ENCODE data around the gene SYNE1. TPM values are rescaled to one million over a fixed set of nuclear protein-coding genes. Genes with fewer than 3 reads are reported as not detected.
A peak's percentile ranks its signal among the peaks of the same experiment; 100 is the strongest.

SYNE1 gene
- polyA plus RNA-seq, 6 donors from 2014 or later: 24.1 to 50.3 (median 30.9) TPM

- H3K4me1 Mint-ChIP-seq: no peaks in the 10 kb centered on the region
- no peak for ATAC-seq (ENCODE audit: low read depth in 2 of 2)
- no peaks in the 10 kb centered on the region for H3K27me3 Mint-ChIP-seq
- no peaks in the 10 kb centered on the region for H3K9me3 Mint-ChIP-seq
- H3K27ac Mint-ChIP-seq: peak overlapping the region in 2 of 6 donors; percentile 60 to 62
- H3K4me3 Mint-ChIP-seq: no peak overlapping the region
- no peak for DNase-seq
- peaks cover 40 to 61% of the 10 kb centered on the region in 2 donors for H3K36me3 Mint-ChIP-seq
These were observed 430.9 kb downstream of the SYNE1 start for GRCh38 chr6:152206072-152206818.

DNA sequence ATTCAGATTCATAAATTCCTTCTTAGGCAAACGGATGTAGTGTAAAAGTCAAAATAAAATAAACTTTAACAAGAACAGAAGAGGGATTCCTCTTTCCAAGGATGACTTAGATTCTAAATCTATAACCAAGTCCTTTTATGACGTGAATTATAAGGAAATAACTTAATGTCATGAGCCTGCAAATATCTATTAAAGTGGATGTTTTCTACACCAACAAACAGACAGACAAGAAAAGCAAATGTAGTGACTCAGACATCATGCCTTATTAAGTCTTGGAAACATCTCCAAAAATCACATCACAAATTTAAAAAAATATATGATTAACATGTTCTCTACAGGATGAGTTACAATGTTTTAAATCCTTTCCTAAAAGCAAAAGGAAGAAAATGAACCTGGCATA, 432.6 kb downstream of the SYNE1 start:
- Mint-ChIP-seq H3K4me1 (no peaks in the 10 kb centered on the region), H3K27me3 (no peaks in the 10 kb centered on the region), H3K9me3 (no peaks in the 10 kb centered on the region), H3K4me3 (no peak overlapping the region), H3K36me3 (peaks cover 33 to 52% of the 10 kb centered on the region in 2 donors), H3K27ac (no peak overlapping the region)
- ATAC-seq (ENCODE audit: low read depth in 2 of 2) (no peak), DNase-seq (no peak)

- H3K27ac Mint-ChIP-seq: no peak overlapping the region
- H3K36me3 Mint-ChIP-seq: peaks cover 36 to 43% of the 10 kb centered on the region in 2 donors
- no peak overlapping the region for H3K4me3 Mint-ChIP-seq
- ATAC-seq (ENCODE audit: low read depth in 2 of 2): no peak
- H3K27me3 Mint-ChIP-seq: no peaks in the 10 kb centered on the region
- no peaks in the 10 kb centered on the region for H3K9me3 Mint-ChIP-seq
- no peaks in the 10 kb centered on the region for H3K4me1 Mint-ChIP-seq
- DNase-seq: no peak
These were observed 436.0 kb downstream of the SYNE1 start for GRCh38 chr6:152201120-152201519.

DNA sequence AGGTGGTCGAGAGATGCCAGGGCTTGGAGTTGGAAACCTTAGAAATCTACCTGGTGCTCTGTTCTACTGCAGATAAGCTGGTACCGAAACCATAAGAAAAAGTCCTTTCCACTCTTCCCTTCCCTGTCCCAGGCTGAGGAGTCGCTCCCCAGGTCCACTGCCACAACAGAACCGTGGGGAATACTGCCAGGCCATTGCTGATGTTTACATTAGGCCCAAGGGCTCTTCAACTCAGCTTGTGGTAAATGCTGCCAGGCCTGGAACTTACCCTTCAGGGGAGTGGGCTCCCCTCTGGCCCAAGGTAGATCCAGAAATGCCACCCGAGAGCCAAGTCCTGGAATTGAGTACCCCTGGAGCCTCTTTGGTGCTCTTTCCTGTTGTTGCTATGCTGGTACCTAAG, 441.3 kb downstream of the SYNE1 start:
- Mint-ChIP-seq H3K27ac (peak overlapping the region in 1 of 6 donors; percentile 83), H3K9me3 (peaks cover 0 to 21% (median 8%) of the 10 kb centered on the region in 7 donors), H3K4me3 (no peak overlapping the region), H3K36me3 (peaks cover 33 to 46% of the 10 kb centered on the region in 2 donors), H3K4me1 (no peaks in the 10 kb centered on the region), H3K27me3 (no peaks in the 10 kb centered on the region)
- ATAC-seq (ENCODE audit: low read depth in 2 of 2): no peak
- DNase-seq: no peak

DNA sequence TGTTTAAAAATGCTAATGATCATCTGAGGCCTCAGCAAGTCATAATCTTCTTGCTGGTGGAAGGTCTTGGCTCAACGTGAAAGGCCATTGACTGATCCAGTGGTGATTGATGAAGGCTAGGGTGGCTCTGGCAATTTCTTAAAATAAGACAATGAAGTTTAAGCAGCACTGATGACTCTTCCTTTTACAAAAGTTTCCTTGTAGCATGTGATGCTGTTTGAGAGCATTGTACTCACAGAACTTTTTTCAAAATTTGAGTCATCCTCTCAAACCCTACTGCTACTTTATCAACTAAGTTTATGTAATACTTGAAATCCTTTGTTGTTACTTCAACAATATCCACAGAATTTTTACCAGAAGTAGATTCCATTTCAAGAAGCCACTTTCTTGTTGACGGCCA, 447.4 kb downstream of the SYNE1 start:
- H3K4me1 Mint-ChIP-seq: peaks cover 11 to 25% (median 25%) of the 10 kb centered on the region in 3 donors

DNA sequence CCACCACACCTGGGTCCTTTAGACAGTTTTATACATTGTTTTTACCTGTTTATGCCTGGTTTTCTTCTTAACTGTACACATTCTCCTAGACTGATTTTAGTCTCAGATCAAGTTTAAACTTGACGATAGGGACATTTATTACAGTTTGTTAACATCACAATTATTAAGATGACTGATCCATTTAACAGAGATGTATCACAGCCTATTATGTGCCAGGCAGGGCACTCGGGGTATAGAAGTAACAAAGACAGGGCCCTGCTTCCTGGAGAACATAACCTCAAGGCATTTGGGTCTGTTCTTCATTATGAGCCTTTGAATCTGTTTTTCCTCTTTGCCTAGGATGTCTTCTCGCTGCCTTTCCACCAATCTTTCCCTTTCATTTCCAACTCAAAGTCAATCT, 449.2 kb downstream of the SYNE1 start:
- no peaks in the 10 kb centered on the region for H3K27me3 Mint-ChIP-seq
- peaks cover 21 to 39% (median 37%) of the 10 kb centered on the region in 3 donors for H3K4me1 Mint-ChIP-seq
- peaks cover 30 to 32% of the 10 kb centered on the region in 2 donors for H3K36me3 Mint-ChIP-seq
- H3K27ac Mint-ChIP-seq: peak overlapping the region in 5 of 6 donors; percentile 60 to 95 (median 78)
- H3K4me3 Mint-ChIP-seq: no peak overlapping the region
- H3K9me3 Mint-ChIP-seq: peaks cover 0 to 11% (median 5%) of the 10 kb centered on the region in 7 donors
- DNase-seq: no peak
- no peak for ATAC-seq (ENCODE audit: low read depth in 2 of 2)

More for the DNA sequence above, 447.4 kb downstream of the SYNE1 start:
- Mint-ChIP-seq H3K4me3 (peak overlapping the region in 1 of 8 donors; percentile 42), H3K9me3 (peaks cover 0 to 21% (median 7%) of the 10 kb centered on the region in 7 donors), H3K36me3 (peaks cover 38 to 40% of the 10 kb centered on the region in 2 donors), H3K27ac (peak overlapping the region in 4 of 6 donors; percentile 26 to 95 (median 76)), H3K27me3 (no peaks in the 10 kb centered on the region)
- no peak for ATAC-seq (ENCODE audit: low read depth in 2 of 2)
- no peak for DNase-seq

DNA sequence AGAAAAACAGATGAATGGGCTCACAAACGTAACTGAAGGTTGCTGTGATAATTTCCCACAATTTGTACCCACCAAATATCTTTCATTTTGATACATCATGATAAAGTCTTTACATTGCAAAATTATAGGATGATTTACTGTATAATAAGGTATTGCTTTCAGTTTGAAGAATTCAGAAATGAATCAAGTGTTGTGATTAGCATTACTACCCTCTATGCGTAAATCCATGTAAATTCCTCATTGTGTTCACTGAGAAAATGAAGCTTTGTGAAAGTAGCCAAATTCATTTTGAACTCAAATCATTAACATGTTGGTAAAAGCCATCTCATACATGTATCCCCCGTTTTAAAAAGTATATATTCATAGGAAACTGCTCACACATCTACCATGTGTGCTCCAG, 450.3 kb downstream of the SYNE1 start:
- Mint-ChIP-seq H3K4me3 (peak overlapping the region in 5 of 8 donors; percentile 1 to 62 (median 42)), H3K36me3 (peaks cover 25% of the 10 kb centered on the region in 2 donors), H3K27ac (peak overlapping the region in 5 of 6 donors; percentile 44 to 95 (median 81)), H3K27me3 (no peaks in the 10 kb centered on the region), H3K9me3 (peaks cover 0 to 2% (median under 1%) of the 10 kb centered on the region in 7 donors), H3K4me1 (peaks cover 29 to 51% (median 47%) of the 10 kb centered on the region in 3 donors)
- no peak for DNase-seq
- no peak for ATAC-seq (ENCODE audit: low read depth in 2 of 2)

GRCh38 chr6:152184917-152185574, 452.1 kb downstream of the SYNE1 start:
- peaks cover 29 to 32% of the 10 kb centered on the region in 2 donors for H3K36me3 Mint-ChIP-seq
- peak overlapping the region; percentile 89 to 98 (median 94) for H3K4me3 Mint-ChIP-seq
- ATAC-seq (ENCODE audit: low read depth in 2 of 2): peak; percentile 65 to 72

DNA sequence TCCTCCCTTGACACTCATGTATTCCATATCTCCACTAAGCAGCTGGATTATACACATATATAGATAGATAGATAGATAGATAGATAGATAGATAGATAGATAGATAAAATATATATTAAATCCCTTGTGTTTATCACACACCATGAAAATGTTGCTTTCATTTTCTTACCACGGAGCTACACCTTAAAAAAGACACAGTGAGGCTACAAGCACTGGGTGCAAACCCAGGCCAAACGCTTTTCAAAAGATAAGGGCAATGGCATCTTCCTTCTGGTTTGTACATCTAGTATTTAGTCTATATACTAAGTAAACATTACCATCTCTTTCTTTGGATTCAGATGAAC, 452.6 kb downstream of the SYNE1 start:
- DNase-seq (no peak), ATAC-seq (ENCODE audit: low read depth in 2 of 2) (peak; percentile 46 to 57)
- Mint-ChIP-seq H3K4me1 (peaks cover 38 to 69% (median 61%) of the 10 kb centered on the region in 3 donors), H3K36me3 (peaks cover 28 to 29% of the 10 kb centered on the region in 2 donors), H3K27ac (peak overlapping the region; percentile 84 to 98 (median 95)), H3K9me3 (no peaks in the 10 kb centered on the region), H3K4me3 (peak overlapping the region; percentile 89 to 98 (median 94)), H3K27me3 (no peaks in the 10 kb centered on the region)

More at GRCh38 chr6:152184917-152185574, 452.1 kb downstream of the SYNE1 start:
- Mint-ChIP-seq H3K27ac (peak overlapping the region; percentile 84 to 98 (median 95)), H3K9me3 (no peaks in the 10 kb centered on the region), H3K4me1 (peaks cover 38 to 69% (median 61%) of the 10 kb centered on the region in 3 donors), H3K27me3 (no peaks in the 10 kb centered on the region)
- peak; percentile 27 for DNase-seq

GRCh38 chr6:152180601-152181000, 456.6 kb downstream of the SYNE1 start:
- H3K4me3 Mint-ChIP-seq: peak overlapping the region in 2 of 8 donors; percentile 16 to 62
- peak overlapping the region in 3 of 6 donors; percentile 31 to 95 (median 59) for H3K27ac Mint-ChIP-seq
- H3K36me3 Mint-ChIP-seq: peaks cover 16 to 24% of the 10 kb centered on the region in 2 donors
- no peaks in the 10 kb centered on the region for H3K27me3 Mint-ChIP-seq
- H3K9me3 Mint-ChIP-seq: no peaks in the 10 kb centered on the region
- DNase-seq: no peak
- ATAC-seq (ENCODE audit: low read depth in 2 of 2): no peak
- H3K4me1 Mint-ChIP-seq: peaks cover 34 to 50% (median 44%) of the 10 kb centered on the region in 3 donors

DNA sequence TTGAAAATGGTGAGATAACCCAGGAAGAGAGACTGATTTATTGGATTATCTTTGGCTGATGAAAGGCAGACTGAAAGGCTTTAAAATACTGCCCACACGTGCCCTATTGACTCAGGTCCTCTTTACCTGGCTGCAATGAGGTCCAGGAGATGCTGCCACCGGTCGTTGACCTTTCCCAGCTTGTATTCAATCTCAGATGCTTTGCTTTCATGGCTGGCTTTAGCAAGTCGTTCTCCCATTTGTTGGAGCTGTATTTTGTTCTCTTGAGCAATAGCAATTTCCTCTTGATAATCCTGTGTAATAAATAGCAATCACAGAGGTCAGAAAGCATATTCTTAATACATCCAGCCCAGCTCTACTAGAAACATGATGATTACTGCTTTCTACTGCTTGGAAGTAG, 460.9 kb downstream of the SYNE1 start:
- peak overlapping the region in 2 of 6 donors; percentile 34 to 40 for H3K27ac Mint-ChIP-seq
- H3K4me1 Mint-ChIP-seq: peaks cover 7 to 15% (median 15%) of the 10 kb centered on the region in 3 donors

DNA sequence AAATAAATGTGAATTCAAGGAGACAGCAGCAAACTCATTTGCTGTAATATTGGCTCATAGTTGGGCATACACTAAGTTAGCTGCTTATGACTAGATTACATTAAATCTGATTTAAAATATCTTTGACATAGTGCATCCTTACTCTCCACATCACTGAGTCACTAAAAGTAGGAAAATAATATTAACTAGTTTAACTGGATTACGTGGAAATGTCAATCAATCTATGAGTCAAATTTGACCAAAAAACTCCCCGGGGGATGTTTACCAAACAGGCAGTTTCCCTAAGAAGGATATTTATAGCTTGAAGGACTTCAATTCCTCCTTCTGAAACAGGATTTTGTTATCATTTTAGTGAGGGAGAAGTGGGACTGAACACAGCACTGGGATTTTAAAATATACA, 463.2 kb downstream of the SYNE1 start:
- Mint-ChIP-seq H3K36me3 (peaks cover 29 to 48% of the 10 kb centered on the region in 2 donors), H3K9me3 (peaks cover 0 to 12% (median 6%) of the 10 kb centered on the region in 7 donors), H3K4me3 (no peak overlapping the region), H3K27ac (peak overlapping the region in 3 of 6 donors; percentile 57 to 60 (median 58)), H3K27me3 (no peaks in the 10 kb centered on the region), H3K4me1 (peaks cover 3 to 13% (median 5%) of the 10 kb centered on the region in 3 donors)
- DNase-seq (no peak), ATAC-seq (ENCODE audit: low read depth in 2 of 2) (no peak)

More for the DNA sequence above, 460.9 kb downstream of the SYNE1 start:
- H3K9me3 Mint-ChIP-seq: peaks cover 0 to 3% (median 1%) of the 10 kb centered on the region in 7 donors
- H3K36me3 Mint-ChIP-seq: peaks cover 30 to 49% of the 10 kb centered on the region in 2 donors
- no peak for DNase-seq
- H3K27me3 Mint-ChIP-seq: no peaks in the 10 kb centered on the region
- H3K4me3 Mint-ChIP-seq: no peak overlapping the region
- no peak for ATAC-seq (ENCODE audit: low read depth in 2 of 2)

DNA sequence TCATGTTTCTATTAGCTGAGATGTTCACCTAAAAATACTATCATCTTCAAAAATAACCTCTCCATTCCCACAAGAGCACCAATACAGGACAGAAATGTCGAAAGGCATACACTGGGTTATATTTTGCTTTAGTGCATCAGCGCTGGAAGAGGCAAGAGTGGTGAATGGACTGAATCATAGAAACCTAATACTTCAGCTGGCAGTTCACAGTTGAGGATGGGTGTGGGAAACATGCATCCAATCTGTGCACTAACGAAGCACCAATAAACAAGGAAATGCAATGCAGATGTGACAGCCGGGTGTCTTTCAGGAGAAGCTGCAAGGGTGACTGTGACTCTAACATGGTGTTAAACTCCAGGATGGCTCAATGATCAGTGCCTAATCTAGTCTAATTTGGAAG, 463.8 kb downstream of the SYNE1 start:
- Mint-ChIP-seq H3K4me3 (no peak overlapping the region), H3K36me3 (peaks cover 32 to 48% of the 10 kb centered on the region in 2 donors), H3K27ac (peak overlapping the region in 4 of 6 donors; percentile 52 to 60 (median 58)), H3K4me1 (peaks cover 4 to 13% (median 5%) of the 10 kb centered on the region in 3 donors), H3K27me3 (no peaks in the 10 kb centered on the region), H3K9me3 (peaks cover 0 to 12% (median 6%) of the 10 kb centered on the region in 7 donors)
- DNase-seq (no peak), ATAC-seq (ENCODE audit: low read depth in 2 of 2) (no peak)

Data from naive B cell (primary cell).